NCI-H345 (cell line): ENCODE measurements around the gene DDX49.
"Not testable (repeated sequence)": the region's sequence is repeated elsewhere in the genome, so short reads cannot be mapped to it uniquely, and the experiment has no call there.

Experiments used
- DNase-seq: peaks from one replicate; lab custom pipeline; 2025; lab: John Stamatoyannopoulos, UW

DDX49 gene

DNA sequence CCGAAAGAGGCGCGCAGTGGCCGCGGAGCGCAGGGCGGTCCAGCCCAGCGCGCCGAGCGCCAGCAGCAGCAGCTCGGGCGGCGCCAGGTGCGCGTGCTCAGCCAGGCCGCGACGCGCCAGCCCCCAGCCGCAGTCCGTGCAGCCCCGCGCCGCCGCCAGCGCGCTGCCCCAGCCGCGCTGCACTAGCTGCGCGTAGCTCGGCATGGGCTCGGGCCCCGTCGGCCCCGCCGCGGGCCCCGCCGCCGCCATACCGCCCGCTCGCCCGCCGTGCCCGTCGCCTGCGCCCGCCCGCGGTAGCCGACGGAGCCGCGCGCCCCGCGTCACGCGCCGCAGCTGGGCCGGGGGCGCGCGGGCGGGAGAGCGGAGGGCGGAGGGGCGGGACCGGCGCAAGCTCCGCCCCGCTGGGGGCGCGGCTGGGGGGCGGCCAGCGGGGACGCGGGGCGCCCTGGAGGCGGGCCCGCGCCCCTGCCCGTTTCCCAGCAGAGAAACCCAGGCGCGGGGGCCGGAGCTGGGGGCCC, 23.6 kb upstream of the DDX49 start, which contains the start of gene CERS1:
CERS1 (minus strand) TSS at position 335 of the 518 bp plus-strand sequence; CDS start at position 249, 86 bp downstream.
- DNase-seq, result no peak

DNA sequence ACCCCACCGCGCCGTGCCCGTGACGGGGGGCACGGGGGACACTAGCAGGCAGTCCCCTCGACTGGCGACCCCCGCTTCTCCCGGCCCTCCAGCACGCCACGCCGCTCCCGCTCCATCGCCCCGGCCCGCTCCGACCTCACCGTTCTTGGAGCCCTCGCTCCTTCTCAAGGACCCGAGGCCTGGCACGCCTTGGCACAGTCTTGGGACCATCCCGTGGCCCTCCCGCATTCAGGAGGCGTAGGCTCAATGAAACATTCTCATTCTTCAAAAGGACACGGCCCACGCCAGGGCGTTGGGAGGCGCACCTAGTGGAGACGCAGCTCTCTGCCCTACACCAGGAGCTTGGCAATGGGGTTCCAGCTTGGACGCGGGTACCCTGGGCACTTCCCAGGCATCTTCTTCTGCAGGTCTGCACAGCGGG, 23.1 kb upstream of the DDX49 start:
- no peak for DNase-seq

DNA sequence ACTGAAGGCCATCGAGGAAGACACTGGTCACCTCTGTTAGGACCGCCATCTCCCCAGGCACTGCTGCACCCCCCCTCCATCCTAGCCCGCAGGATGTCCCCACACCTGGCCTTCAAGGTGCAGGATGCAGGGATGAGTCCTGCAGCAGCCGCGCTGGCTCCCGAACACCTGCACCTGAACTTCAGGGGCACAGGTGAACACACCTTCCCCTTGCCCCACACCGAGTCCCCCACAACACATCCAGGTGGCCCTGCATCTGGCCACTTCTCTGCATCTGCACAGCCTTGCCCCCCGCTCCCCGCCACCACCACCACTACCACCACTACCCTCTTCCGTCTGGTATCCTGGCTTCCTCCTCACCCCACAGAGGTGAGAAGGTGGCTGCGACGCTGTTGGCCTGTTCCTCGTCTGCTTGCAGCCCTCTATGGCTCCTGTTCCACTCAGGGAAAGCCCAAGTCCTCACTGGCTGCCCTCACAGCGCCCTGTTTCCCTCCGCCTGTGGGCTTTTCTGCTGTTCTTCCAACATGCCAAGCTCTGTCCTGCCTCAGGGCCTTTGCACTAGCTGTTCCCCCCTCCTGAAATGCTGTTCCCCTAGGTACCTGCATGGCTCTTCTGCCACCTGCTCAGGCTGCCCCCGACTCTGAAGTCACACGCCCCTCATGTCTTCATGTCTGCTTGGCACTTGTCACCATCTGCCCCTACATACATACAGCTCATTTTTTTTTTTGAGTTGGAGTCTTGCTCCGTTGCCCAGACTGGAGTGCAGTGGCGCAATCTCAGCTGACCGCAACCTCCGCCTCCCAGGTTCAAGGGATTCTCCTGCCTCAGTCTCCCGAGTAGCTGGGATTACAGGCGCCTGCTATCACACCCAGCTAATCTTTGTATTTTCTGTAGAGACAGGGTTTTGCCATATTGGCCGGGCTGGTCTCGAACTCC, 22.2 kb upstream of the DDX49 start:
- DNase-seq, result no peak

DNA sequence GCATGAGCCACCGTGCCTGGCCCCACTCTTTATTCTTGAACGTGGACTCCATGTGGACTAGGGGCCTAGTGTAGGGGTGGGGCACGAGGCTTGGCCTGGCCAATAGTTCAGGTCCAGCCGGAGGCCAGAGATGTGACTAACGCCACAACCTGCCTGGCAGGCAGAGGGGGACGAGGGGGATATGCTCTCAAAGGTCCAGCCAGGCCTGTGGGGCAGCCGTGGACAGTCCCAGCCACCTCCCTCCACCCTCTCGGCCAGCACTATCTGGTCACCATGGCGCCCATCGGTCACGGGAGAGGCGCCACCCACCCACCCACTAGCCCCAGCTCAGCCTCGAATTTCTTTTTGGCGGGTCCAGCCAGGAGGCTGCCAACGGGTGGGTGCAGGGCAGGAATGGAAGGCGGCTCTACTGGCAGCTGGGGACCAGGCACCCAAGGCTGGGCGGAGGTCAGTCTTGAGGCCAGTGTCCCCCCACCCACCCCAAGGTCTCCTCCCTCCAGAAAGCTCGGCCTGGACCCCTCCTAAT, 21.4 kb upstream of the DDX49 start:
- no peak for DNase-seq

DNA sequence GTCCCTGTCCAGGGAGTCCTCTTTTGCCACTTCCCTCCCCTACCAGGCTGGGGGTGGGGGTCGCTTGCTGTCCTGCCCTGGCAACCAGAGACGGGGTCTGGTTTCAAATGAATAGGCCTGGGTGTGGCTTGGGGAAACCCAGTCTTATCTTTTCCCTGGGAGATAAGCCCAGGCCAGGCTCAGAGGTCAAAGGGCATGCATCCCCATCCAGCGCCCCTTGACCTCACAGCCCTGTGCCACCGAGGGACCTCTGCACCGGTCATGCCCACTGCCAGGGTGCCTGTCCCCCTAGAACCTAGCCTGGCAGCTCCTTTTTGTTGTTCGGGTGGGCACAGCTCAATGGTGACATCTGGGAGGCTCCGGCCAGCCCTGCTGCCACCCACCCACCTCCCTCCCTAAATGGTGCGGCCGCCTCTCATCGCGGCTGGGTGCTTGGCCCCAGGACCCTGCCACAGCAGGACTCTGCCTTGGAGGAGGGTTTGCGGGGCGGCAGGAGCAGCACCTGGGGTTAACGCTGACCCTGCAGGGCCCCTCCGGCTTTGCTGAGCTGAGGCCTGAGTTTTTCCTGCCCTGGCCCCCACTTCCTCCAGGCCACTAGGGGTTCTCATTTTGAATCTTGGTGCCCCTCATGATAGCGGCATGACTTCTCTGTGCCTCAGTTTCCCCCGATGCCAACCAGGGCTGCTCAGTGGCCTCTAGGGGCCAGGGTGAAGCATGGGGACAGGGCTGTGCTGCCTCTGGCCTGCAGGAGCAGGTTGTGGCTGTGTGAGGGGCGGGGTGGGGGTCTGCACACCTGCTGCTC, 20.7 kb upstream of the DDX49 start:
- no peak for DNase-seq

DNA sequence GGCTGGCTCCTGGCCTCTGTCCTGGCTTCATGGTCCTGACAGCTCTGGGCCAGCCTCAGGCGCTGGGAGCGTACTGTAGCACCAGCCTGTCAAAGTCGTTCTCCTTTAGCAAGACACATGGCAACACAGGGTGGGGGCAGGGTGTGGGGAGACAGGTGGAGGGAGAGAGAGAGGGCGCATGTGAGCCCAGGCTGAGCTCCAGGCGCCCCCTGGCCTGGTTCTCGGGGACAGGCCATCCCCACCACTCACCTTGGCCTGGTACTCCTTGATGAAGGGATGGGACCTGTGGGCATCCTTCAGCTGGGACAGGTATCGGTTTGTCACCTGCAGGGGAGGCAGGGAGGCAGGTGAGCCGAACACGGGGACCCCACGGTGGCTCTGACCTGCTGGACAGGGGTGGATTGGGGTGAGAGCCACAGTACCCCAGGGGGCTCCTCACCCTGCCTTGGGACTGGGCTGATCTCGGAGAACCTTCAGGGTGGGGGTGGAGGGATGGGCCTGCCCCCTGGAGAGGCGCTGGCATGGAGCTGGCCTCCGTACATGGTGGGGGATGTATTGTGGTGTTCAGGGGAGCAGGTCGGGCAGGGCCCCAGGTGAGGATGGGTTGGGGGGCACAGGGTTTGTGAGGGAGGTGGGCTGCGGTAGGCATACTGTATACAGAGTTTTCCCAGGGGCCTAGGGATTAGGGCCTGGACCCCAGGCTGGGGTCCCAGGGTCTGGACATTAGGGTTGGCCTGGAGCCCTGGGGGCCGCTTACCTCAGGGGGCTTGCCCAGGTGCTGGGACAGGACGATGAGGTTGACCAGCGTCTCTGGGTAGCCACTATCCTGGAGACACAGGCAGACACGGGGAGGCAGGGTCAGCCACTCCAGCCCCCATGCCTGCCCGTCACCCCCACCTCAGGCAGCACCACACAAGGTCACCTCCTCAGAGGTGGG, 19.6 kb upstream of the DDX49 start:
- no peak for DNase-seq

DNA sequence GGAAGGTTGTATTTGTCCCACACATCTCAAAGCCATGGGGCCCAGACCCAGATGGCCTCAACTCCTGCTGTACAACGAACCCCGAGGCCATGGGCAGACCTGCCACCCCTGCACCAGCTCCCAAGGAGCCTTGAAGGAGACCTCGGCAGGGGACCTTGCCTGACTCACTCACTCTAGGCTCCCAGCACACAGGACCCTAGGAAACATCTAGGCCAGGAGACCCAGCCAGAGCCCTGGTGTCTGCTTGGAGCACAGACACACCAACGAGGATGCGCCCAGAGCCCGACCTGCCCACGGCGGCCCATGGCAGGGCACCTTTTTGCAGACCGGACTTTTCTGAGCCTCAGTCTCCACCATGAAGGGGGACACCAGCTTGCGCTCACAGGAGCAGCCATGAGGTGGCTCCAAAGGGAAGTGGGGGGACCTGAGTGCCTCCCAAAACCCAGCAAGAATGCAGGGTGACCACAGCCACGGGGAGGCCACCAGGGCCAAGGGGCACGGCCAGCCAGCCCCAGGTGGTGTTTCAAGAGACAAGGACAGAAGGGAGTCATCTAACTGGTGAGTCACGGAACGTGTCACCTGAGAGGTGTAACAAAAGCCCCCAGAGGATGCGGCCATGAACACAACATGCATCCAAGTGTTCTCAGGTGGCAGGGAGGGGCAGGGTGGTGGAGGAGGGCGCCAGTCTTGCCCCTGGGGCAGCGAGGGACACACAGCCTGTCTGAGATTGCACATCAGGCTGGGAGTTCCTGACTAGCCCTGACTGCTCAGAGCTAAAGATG, 18.6 kb upstream of the DDX49 start:
- no peak for DNase-seq

DNA sequence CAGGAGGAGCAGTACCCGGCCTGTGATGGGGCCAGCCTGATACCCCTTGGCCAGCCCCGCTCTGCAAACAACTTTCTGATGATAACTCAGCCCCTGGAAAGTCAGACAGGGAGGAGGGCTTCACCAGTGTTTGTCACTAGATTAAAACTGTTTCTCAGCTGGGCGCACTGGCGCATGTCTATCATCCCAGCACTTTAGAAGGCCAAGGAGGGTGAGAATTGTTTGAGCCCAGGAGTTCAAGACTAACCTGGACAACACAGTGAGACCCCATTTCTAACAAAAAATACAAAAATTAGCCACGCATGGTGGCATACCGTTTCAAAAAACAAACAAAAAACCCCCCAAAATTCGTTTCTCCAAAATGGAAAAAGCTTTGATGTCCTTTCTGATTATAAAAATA, 18.0 kb upstream of the DDX49 start:
- DNase-seq, result no peak

DNA sequence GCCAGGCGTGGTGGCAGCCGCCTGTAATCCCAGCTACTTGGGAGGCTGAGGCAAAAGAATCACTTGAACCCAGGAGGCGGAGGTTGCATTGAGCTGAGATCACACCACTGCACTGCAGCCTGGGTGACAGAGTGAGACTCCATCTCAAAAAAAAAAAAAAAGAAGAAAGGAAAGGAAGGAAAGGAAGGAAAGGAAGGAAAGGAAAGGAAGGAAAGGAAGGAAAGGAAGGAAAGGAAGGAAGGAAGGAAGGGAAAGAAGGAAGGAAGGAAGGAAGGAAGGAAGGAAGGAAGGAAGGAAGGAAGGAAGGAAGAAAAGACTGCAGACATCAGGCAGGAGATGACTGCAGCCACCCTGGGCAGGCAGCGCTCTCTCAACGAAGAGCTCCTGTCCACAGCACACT, 17.0 kb upstream of the DDX49 start:
- DNase-seq, result not testable (repeated sequence)

DNA sequence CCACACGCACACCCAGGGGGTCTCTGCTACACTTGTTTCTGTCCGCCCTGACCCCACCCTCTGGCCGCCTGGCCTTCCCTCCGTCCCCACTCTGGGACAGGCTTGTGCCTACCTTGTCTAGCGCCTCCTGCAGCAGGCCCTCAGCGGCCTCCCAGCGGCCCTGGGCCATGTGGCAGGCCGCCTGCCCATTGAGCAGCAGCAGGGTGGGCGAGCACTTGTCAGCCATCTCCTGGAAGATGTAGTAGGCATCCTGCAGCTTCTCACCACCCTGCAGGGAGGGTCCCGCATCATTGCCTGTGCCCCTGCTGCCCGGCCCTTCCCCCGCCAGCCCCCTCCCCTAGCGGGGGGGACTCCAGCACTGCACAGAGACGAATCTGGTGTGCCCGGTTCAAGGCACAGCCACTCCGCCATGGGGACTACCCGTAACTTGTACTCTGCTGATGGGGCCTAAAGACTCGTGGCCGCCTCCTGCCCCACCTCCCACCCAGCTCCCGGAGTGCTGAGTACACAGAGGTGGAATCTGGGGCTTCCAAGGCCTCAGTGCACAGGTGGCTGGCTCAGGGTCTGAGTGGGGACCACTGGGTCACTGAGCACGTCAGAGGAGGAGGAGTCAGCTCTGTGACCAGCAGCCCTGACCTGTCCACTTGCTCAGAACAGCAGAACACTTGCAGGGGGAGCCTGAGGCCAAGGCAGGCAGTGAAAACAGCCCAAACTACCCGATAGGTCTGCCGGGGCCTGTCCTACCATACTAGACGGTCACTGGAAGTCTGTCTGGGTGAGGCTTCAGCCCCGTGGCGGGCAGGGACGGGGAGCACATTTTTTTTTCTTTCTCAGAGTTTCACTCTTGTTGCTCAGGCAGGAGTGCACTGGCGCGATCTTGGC, 16.1 kb upstream of the DDX49 start:
- no peak for DNase-seq

DNA sequence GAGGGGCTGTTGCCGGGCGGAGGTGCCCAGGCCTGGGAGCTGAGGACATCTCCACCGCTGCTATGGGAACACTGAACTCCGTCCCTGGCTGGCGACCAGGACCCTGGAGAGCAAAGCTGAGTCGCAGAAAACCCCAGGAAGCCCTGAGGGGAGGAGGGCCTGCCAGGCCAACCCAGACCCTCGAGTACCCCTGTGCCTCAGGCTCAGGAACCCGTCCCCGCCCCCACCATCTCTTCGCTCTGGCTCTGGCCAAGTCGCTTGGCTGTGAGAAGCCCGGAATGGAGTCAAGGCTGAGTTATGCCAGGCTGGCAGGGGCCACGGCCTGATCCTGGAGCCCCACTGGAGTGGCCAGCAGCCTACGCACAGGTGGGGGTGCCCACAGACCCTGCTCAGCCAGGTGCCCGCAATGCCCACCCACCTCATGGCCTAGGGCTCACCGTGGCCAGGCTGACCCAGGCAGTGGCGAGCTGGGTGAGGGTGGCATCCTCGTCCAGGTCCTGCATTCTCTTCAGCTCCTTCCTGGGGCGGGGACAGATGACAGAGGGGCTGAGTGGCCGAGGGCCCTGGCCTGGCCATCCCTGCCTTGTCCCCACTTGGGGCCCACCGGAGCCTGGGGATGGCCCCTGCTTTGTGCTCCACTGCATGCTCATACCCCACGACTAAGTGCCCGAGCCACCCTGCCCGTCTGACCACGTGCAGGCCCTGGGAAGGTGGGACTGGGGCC, 15.0 kb upstream of the DDX49 start:
- DNase-seq, result no peak

DNA sequence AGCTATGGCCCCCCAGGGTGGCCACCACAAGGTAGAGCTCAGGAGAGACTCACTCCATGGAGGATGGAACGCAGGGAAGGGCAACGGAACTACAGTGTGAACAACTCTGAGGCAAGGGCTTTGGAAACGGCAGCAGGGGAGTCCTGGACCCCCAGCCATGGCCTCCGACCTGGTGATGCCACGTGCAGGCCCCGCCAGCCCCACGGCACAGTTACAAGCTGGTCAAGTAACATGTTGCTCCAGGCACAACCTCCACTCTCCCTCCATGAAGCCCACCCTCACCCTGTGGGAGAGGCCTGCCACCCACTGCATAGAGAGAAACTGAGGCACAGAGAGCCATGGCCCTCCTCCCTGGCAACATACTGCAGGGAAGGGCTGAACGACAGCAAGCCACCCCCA, 14.5 kb upstream of the DDX49 start:
- no peak for DNase-seq

DNA sequence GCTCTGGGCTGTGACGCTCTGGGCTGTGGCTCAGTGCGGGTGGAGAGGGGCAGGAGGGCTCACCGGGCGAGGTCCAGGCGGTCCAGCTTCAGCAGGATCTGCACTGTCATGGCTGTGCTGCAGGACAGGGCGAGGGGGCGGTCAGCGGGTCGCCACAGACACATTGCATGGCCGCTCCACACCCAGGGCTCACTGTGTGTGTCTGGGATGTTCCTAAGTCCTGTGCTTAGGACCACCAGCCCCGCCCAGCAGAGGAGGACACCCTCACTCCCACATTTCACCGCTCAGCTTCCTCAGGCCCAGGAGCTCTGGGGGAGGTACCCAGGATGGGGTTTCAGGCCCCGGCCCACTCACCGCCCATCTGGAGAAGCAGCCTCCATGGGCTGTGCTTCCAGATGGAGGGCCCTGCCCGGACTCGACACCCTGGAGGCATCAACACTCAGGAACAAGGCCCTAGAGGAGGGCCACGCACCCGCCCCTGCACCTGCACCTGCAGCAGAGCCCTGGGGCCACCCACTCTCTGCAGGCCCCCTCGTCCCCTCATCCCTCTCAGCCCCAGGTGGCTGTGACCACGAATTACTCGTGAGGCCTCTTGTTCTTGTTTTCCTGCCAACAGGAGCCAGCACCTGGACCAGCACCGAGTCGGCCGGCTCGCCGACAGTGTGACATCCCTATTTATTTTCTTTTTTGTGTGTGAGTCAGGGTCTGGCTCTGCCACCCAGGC, 13.8 kb upstream of the DDX49 start:
- DNase-seq, result no peak

DNA sequence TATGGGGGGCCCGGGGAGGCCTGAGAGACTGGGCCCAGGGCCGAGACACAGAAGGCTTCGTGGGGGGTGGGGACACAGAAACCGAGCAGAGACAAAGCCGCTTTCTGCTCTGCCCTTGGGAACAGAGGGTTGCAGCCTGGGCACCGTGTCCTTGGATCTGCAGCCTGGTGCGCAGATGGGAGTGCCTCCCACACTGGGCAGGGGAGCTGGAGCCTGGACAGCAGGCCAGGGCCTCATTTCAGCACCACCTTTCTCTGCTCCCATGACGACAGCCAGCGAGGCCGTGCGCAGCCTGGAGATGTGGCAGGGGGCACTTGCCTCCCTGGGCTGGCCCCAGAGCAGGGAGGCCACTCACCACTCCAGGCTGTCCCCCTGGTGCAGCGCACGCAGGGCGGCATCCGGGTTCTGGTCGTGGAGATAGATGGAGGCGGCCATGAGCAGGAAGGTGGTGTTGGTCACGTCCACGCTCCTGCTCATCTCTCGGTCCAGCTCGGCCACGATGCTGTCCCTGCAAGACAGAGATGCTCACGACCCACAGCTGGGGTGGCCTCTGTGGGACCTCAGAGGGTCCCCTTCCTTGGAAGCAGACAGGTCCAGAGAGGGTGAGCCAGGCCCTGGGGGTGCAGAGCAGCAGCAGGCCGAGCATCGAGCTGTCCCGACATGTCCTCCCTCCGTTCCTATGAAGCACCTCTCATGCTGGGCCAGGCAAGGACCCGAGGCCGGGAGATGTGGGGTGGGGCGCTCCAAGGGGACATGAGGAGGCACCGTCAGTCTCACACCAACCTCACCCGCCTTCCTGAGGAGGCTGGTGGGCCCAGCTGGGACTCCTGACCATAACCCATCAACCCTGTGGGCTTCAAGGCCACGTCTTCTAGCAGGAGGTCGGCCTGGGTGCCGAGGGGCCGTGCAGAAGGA, 12.7 kb upstream of the DDX49 start:
- DNase-seq, result no peak

DNA sequence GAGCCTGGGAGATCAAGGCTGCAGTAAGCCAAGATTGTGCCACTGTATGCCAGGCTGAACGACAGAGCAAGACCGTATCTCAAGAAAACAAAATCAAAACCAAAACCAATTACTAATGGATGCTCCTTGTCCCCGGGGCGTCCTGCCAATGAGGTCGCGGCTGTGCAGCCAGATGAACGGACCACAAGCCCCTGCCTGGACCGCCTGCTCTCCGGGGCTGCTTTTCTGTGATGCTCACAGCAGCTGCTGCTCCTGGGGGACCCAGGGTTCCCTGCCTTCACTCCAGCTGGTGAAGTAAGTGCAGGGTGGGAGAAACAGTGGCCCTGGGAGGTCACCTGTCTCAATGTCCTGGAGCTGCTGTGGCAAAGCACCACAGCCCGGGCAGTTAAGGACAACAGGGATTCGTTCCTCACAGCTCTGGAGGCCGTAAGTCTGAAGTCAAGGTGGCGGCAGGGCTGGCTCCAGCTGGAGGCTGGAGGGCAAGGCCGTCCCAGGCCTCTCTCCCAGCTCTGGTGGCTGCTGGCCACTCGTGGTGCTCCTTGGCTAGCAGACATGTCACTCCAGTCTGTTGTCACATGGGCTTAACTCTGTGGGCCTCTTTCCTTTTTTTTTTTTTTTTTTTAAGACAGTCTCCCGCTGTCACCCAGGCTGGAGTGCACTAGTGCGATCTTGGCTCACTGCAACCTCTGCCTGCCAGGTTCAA, 10.4 kb upstream of the DDX49 start:
- DNase-seq, result no peak

DNA sequence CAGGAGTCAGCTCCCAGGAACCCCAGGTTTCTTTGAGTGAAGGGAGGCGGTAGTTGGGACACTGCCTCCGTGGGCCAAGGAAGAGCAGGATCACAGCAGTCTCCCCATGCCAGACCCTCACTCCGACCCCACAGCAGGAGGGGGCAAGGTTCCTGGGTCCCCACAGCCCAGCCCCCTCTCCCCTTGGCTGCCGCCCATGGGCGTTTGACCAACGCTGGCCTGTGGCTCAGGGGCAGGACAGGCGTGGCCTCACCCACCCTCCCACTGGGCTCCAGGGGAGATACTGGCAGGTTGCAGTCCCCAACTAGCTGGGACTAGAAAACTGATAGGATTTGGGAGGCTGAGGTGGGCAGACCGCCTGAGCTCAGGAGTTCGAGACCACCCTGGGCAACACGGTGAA, 9.5 kb upstream of the DDX49 start:
- no peak for DNase-seq
